Measurements from ENCODE around the gene TDRD7. TPM values are rescaled to one million over a fixed set of nuclear protein-coding genes. Genes with fewer than 3 reads are reported as not detected.
A peak's percentile ranks its signal among the peaks of the same experiment; 100 is the strongest.

TDRD7 gene
- total and polyA plus RNA-seq, 9 of the 15 experiments (the other 6 are each of a cell fraction or from before 2014, with no cell fraction given) = 2.2 to 7.7 (median 5.2) TPM

DNA sequence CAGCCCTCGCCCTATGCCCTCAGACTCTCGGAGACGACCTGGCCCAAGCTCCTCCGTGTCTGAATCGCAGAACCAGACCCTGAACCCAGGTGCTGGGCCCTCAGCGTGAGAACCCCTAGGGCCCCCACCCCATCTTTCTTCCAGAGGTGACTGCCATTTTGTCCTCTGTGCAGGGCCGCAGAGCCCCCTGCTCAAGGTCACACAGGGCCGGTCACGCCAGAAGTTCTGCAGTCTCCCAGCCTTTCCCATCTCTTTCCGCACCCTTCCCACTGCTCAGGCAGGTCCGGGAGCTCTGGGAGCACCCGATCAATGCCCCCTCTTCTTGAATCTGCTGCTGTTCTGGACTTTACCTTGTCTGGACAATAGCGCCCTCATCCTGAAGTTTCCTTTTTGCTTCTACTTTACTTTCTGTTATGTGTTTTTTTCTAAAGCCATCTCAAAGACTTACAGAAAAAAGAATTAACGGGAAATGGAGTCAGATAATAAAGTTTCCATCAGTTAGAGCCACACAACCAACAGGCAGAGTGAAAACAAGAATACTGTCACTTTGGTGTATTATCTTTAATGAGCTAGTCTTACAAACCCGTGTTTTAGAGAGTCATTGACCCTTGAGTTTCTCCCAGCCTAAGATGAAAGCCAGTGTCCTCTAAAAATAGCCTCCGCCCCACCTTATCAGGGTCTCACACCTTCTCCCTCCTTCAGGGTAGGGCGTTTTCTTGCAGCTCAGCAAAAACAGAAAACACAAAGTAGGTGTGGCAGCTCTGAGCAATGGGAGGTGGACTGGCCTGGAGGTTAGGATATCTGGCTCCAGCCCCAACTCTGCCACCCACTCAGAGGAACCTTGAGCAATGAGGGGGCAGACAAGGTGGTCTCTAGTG lies 91.3 kb downstream of the TDRD7 start:
- Histone ChIP-seq H4K20me1 (replicated peaks; ENCODE audit: control insufficient read depth, insufficient read depth, low read length) (peaks cover 13% of the 10 kb centered on the region; the same call in 1 of the 2 replicates), H3K9me1 (ENCODE audit: control insufficient read depth, insufficient read depth, low read length) (peaks cover 4% of the 10 kb centered on the region), H3K27ac (ENCODE audit: extremely low read depth, low read depth, low read length) (peak overlapping the region; percentile 96), H3K79me2 (ENCODE audit: control insufficient read depth, insufficient read depth, low read length) (peaks cover 63% of the 10 kb centered on the region), H3K36me3 (ENCODE audit: control insufficient read depth, insufficient read depth, low read length) (peaks cover 19% of the 10 kb centered on the region), H3K27me3 (ENCODE audit: control insufficient read depth in 2 of 2, insufficient read depth in 2 of 2, low read length in 2 of 2) (no peaks in the 10 kb centered on the region; a peak in 1 of 5 replicates), H3K4me2 (ENCODE audit: insufficient read depth, low read length) (peak overlapping the region; percentile 91), H3K9ac (ENCODE audit: insufficient read depth in 1 of 2, low read depth in 2 of 2, low read length in 2 of 2) (peak overlapping the region; percentile 84 to 99), H3K9me3 (replicated peaks; ENCODE audit: control insufficient read depth, insufficient read depth, low read depth, low read length) (no peaks in the 10 kb centered on the region), H3K4me1 (replicated peaks in 1 of 2; ENCODE audit: control insufficient read depth in 2 of 2, insufficient read depth in 2 of 2, low read length in 2 of 2) (peaks cover 50 to 59% of the 10 kb centered on the region in 2 experiments), H3K4me3 (peak overlapping the region; percentile 88), H2AFZ (ENCODE audit: low read depth, low read length) (peak overlapping the region; percentile 60)
- intact Hi-C loops (cut with micrococcal nuclease) = loop anchor here (5.0 kb wide), 2 partner anchors 39 to 86 kb away; no protein-coding TSS in a partner anchor
- ATAC-seq (peak; percentile 78), DNase-seq (ENCODE audit: extremely low read depth in 1 of 4, low spot score in 3 of 4) (peak; percentile 83 to 97 (median 90)), FAIRE-seq (peak; percentile 99)
- WGBS (ENCODE audit: insufficient coverage, low coverage, missing lambda C conversion rate) = 4% methylated on average over 17 of the region's 17 CpGs
- ChIA-PET POLR2A (interaction anchor here (0.6 to 5.3 kb wide), 19 partner anchors 10 to 665 kb away, joined by 3 to 29 read pairs (median 5); partner anchors contain the start of genes NCBP1 and TSTD2), CTCF (ENCODE audit: low intra/inter-chr PET ratio) (no interaction called here)
- BruUV-seq (replicated peaks) = TSS peak; percentile 77
- in situ Hi-C loops (cut with MboI) = no loop called here
- 0 out of 2 replicates have a peak, but pooled peaks have one; percentile 3 for TF ChIP-seq ZKSCAN1 (IDR thresholded peaks at IDR 0.05; ENCODE audit: low read depth, low read length)
- TF ChIP-seq ZFP1 (CRISPR knock-in tag; IDR thresholded peaks at IDR 0.05) = no peak
- no peak for TF ChIP-seq KDM4B (IDR thresholded peaks at IDR 0.05; ENCODE audit: borderline replicate concordance in 2 of 2, low read depth in 1 of 2)
- peak; percentile 51 for TF ChIP-seq ZBTB7A (IDR thresholded peaks at IDR 0.05; ENCODE audit: borderline replicate concordance, control insufficient read depth, low read depth, low read length)
- TF ChIP-seq KAT8 (IDR thresholded peaks at IDR 0.05; ENCODE audit: low read depth) = no peak
- TF ChIP-seq, protein P1, sequence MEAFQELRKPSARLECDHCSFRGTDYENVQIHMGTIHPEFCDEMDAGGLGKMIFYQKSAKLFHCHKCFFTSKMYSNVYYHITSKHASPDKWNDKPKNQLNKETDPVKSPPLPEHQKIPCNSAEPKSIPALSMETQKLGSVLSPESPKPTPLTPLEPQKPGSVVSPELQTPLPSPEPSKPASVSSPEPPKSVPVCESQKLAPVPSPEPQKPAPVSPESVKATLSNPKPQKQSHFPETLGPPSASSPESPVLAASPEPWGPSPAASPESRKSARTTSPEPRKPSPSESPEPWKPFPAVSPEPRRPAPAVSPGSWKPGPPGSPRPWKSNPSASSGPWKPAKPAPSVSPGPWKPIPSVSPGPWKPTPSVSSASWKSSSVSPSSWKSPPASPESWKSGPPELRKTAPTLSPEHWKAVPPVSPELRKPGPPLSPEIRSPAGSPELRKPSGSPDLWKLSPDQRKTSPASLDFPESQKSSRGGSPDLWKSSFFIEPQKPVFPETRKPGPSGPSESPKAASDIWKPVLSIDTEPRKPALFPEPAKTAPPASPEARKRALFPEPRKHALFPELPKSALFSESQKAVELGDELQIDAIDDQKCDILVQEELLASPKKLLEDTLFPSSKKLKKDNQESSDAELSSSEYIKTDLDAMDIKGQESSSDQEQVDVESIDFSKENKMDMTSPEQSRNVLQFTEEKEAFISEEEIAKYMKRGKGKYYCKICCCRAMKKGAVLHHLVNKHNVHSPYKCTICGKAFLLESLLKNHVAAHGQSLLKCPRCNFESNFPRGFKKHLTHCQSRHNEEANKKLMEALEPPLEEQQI (IDR thresholded peaks at IDR 0.05) = no peak; the same call in 1 of the 2 replicates
- no peak for TF ChIP-seq ZNF830 (CRISPR knock-in tag; IDR thresholded peaks at IDR 0.05)
- peak; percentile 89 for TF ChIP-seq HDAC2 (IDR thresholded peaks at IDR 0.05)
- no peak for TF ChIP-seq HNRNPLL (IDR thresholded peaks at IDR 0.05; ENCODE audit: low read depth, low read length, poor library complexity, severe bottlenecking)
- no peak for TF ChIP-seq ZNF23 (CRISPR knock-in tag; IDR thresholded peaks at IDR 0.05)
- TF ChIP-seq, protein P2, sequence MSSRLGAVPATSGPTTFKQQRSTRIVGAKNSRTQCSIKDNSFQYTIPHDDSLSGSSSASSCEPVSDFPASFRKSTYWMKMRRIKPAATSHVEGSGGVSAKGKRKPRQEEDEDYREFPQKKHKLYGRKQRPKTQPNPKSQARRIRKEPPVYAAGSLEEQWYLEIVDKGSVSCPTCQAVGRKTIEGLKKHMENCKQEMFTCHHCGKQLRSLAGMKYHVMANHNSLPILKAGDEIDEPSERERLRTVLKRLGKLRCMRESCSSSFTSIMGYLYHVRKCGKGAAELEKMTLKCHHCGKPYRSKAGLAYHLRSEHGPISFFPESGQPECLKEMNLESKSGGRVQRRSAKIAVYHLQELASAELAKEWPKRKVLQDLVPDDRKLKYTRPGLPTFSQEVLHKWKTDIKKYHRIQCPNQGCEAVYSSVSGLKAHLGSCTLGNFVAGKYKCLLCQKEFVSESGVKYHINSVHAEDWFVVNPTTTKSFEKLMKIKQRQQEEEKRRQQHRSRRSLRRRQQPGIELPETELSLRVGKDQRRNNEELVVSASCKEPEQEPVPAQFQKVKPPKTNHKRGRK (tag; IDR thresholded peaks at IDR 0.05) = no peak
- TF ChIP-seq KDM1A (IDR thresholded peaks at IDR 0.05) = peak; percentile 81 to 87

All from K562 (cell line).